Lung (tissue), 12 donors: ENCODE data around the gene DIP2B. TPM values are rescaled to one million over a fixed set of nuclear protein-coding genes. Genes with fewer than 3 reads are reported as not detected.

Source experiments
- ATAC-seq: fragments of 200-7000 bp; cut with Tn5 transposase; one replicate; pipeline ENCODE4 v1.9.1; 2020; ENCODE audit warnings: moderate number of reproducible peaks; ENCODE audit not compliant: insufficient read depth, low FRiP score
- DNase-seq, 3 donors: peaks; one replicate each; pipeline ENCODE4 v3.0.0-alpha.2; 2013 to 2017
- H3K27ac ChIP-seq, 2 donors: one replicate each; pipeline ENCODE4 v1.5.1; 2013; ENCODE audit warnings: mild to moderate bottlenecking in 2 of 2, moderate library complexity in 2 of 2, control low read depth in 1 of 2, inconsistent platforms in 1 of 2, low read depth in 1 of 2, low read length in 1 of 2
- H3K27me3 ChIP-seq, 3 donors: one replicate each; pipeline ENCODE4 v1.5.1; 2013; ENCODE audit warnings: low read length in 2 of 3; ENCODE audit not compliant: control insufficient read depth in 3 of 3, insufficient read depth in 3 of 3
- H3K36me3 ChIP-seq, 4 donors: one replicate each; pipeline ENCODE4 v1.5.1; 2013; ENCODE audit warnings: low read length in 4 of 4, mild to moderate bottlenecking in 1 of 4, moderate library complexity in 1 of 4; ENCODE audit not compliant: control insufficient read depth in 4 of 4, insufficient read depth in 4 of 4
- H3K4me1 ChIP-seq, 5 donors: one replicate each; pipeline ENCODE4 v1.5.1; 2013; ENCODE audit warnings: low read length in 5 of 5, mild to moderate bottlenecking in 2 of 5, moderate library complexity in 1 of 5; ENCODE audit not compliant: control insufficient read depth in 5 of 5, insufficient read depth in 5 of 5
- H3K4me3 ChIP-seq: one replicate; pipeline ENCODE4 v1.5.1; 2013; ENCODE audit warnings: mild to moderate bottlenecking, control low read depth, moderate library complexity
- H3K9ac ChIP-seq, 2 donors: one replicate each; pipeline ENCODE4 v1.5.1; 2013; ENCODE audit warnings: low read length in 2 of 2, control low read depth in 1 of 2; ENCODE audit not compliant: insufficient read depth in 1 of 2
- H3K9me3 ChIP-seq, 4 donors: one replicate each; pipeline ENCODE4 v1.5.1; 2013; ENCODE audit warnings: low read length in 3 of 4, mild to moderate bottlenecking in 1 of 4, moderate library complexity in 1 of 4; ENCODE audit not compliant: control insufficient read depth in 4 of 4, insufficient read depth in 3 of 4
- CTCF ChIP-seq: IDR thresholded peaks from 2 replicates; pipeline ENCODE4 v1.5.1; 2012; ENCODE audit warnings: mild to moderate bottlenecking; ENCODE audit errors: control extremely low read depth, extremely low read depth
- WGBS, 2 donors: extraction: QIAGEN DNeasy Blood & Tissue Kit; methylation state at CpG; one replicate each; pipeline ENCODE4 v1.1.7; 2013; 5-methylcytosine and 5-hydroxymethylcytosine counted together
- polyA plus RNA-seq, 2 donors: library from polyadenylated mRNA; stranded (reverse); fragments of 200-250 nt; gene quantifications; one replicate each; pipeline ENCODE4 v1.2.1, GENCODE V29; 2013
- total RNA-seq, 2 donors: library from RNA; depleted of rRNA in 1 of 2; stranded (reverse); fragments of >200 nt in 1 of 2; gene quantifications; one replicate each; pipeline ENCODE4 v1.2.1, GENCODE V29; 2014 to 2021
- donor health status: control.
- donor health status: control.
- donor health status: Bipolar disorder and iron deficiency.
- donor health status: healthy.
- donor health status: DM: yes; HTN: yes; CAD: no.

DIP2B gene
- total and polyA plus RNA-seq, 4 donors, result 4.2 to 55.8 (median 18.6) TPM

- H3K4me3 ChIP-seq, result no peak overlapping the region
- TF ChIP-seq CTCF, result no peak
- no peak for DNase-seq
- 89 to 90% methylated on average over 4 of the region's 4 CpGs for WGBS, 2 donors
- no peaks in the 10 kb centered on the region for H3K27me3 ChIP-seq
- peaks cover 0 to 11% (median 0%) of the 10 kb centered on the region in 4 donors for H3K9me3 ChIP-seq
- H3K4me1 ChIP-seq, result peaks cover 0 to 9% (median 0%) of the 10 kb centered on the region in 5 donors
- ATAC-seq, result no peak
- no peak overlapping the region for H3K27ac ChIP-seq
- H3K9ac ChIP-seq, result no peak overlapping the region
- peaks cover 2 to 13% (median 8%) of the 10 kb centered on the region in 4 donors for H3K36me3 ChIP-seq
Measured at GRCh38 chr12:50784501-50784900, 279.7 kb downstream of the DIP2B start.

GRCh38 chr12:50785406-50786001, 280.7 kb downstream of the DIP2B start:
- Histone ChIP-seq H3K9ac (no peak overlapping the region), H3K27me3 (no peaks in the 10 kb centered on the region), H3K4me1 (peaks cover 0 to 9% (median 0%) of the 10 kb centered on the region in 5 donors), H3K9me3 (peaks cover 0 to 11% (median 0%) of the 10 kb centered on the region in 4 donors), H3K36me3 (peaks cover 2 to 13% (median 8%) of the 10 kb centered on the region in 4 donors), H3K4me3 (no peak overlapping the region), H3K27ac (peak overlapping the region in 1 of 2 donors; percentile 35)
- 94 to 95% methylated on average over 3 of the region's 3 CpGs for WGBS, 2 donors
- ATAC-seq (no peak), DNase-seq (no peak)
- no peak for TF ChIP-seq CTCF

GRCh38 chr12:50786498-50787231, 281.9 kb downstream of the DIP2B start:
- Histone ChIP-seq H3K4me1 (peaks cover 0 to 9% (median 0%) of the 10 kb centered on the region in 5 donors), H3K27ac (peak overlapping the region; percentile 17 to 86), H3K9ac (no peak overlapping the region), H3K27me3 (no peaks in the 10 kb centered on the region), H3K36me3 (peaks cover 0 to 13% (median 7%) of the 10 kb centered on the region in 4 donors), H3K4me3 (no peak overlapping the region), H3K9me3 (peaks cover 0 to 11% (median 0%) of the 10 kb centered on the region in 4 donors)
- no peak for TF ChIP-seq CTCF
- DNase-seq (no peak), ATAC-seq (peak; percentile 90)
- WGBS, 2 donors, result 72 to 80% methylated on average over 3 of the region's 3 CpGs
